A549 (cell line): ENCODE results near the gene DEAF1. TPM values are rescaled to one million over a fixed set of nuclear protein-coding genes. Genes with fewer than 3 reads are reported as not detected.
"Not testable (repeated sequence)": the region's sequence is repeated elsewhere in the genome, so short reads cannot be mapped to it uniquely, and the experiment has no call there.

Experiments
- ATAC-seq, 2 experiments: fragments of 200-7000 bp in 1 of 2; fragments of >200 bp in 1 of 2; cut with Nextera tagmentation in 1 of 2; cut with Tn5 transposase in 1 of 2; 3 replicates each; pipeline versions ENCODE4 v1.8.0 to v1.9.1; 2018 to 2020; ENCODE audit warnings: mild to moderate bottlenecking in 1 of 2, moderate library complexity in 1 of 2
- CTCF ChIA-PET: fragments of 300-600 bp; sonication (Branson Sonifier 250); formaldehyde crosslinking; extraction: SDS; loops from one replicate; lab custom pipeline; 2021; ENCODE audit warnings: antibody characterized with exemption, inconsistent platforms; lab: Yijun Ruan, JAX
- POLR2A ChIA-PET: fragments of 350-600 bp; formaldehyde crosslinking; extraction: SDS; loops from one replicate; lab custom pipeline; 2021; ENCODE audit warnings: antibody characterized with exemption, inconsistent platforms; lab: Yijun Ruan, JAX
- DNase-seq, 2 experiments: peaks; one replicate each; pipeline versions ENCODE4 v3.0.0 to v3.0.0-alpha.2; 2011 to 2016; ENCODE audit warnings: low read depth in 1 of 2, low spot score in 1 of 2
- FAIRE-seq: peaks from 2 replicates; lab custom pipeline; 2011; peaks lifted over from hg19 to GRCh38; lab: Jason Lieb, UNC
- H3K27ac ChIP-seq, 2 experiments: fragments of >200 bp; sonication (Bioruptor Twin); formaldehyde crosslinking; 3 replicates each; pipeline ENCODE4 v1.5.1; 2016 to 2017
- H3K4me1 ChIP-seq: fragments of >200 bp; sonication (Bioruptor Twin); formaldehyde crosslinking; 3 replicates; pipeline ENCODE4 v1.6.1; 2016
- H3K4me2 ChIP-seq: fragments of >200 bp; sonication (Bioruptor Twin); formaldehyde crosslinking; 3 replicates; pipeline ENCODE4 v1.6.1; 2016
- H3K4me3 ChIP-seq: fragments of >200 bp; sonication (Bioruptor Twin); formaldehyde crosslinking; 3 replicates; pipeline ENCODE4 v1.5.1; 2016
- H3K9me3 ChIP-seq: fragments of >200 bp; sonication (Bioruptor Twin); formaldehyde crosslinking; 3 replicates; pipeline ENCODE4 v1.6.1; 2016
- CHD4 ChIP-seq: fragments of 200-600 bp; sonication (generic); IDR thresholded peaks from 2 replicates; pipeline ENCODE4 v1.6.1; 2016; ENCODE audit warnings: antibody characterized with exemption, mild to moderate bottlenecking, borderline replicate concordance
- FOSL2 ChIP-seq, 2 experiments: fragments of 450-650 bp in 1 of 2; fragments of >200 bp in 1 of 2; sonication (Bioruptor Twin) in 1 of 2; formaldehyde crosslinking; IDR thresholded peaks; 2 replicates each; pipeline versions ENCODE4 v1.5.0 to v1.6.1; 2016 to 2020; ENCODE audit warnings: mild to moderate bottlenecking in 1 of 2, moderate library complexity in 1 of 2
- HDAC2 ChIP-seq: fragments of 200-600 bp; sonication (generic); IDR thresholded peaks from 2 replicates; pipeline ENCODE4 v1.6.1; 2016
- HMGXB4 ChIP-seq: fragments of 250-450 bp; sonication (Bioruptor Pico); IDR thresholded peaks from 2 replicates; pipeline ENCODE4 v1.5.0; 2021; ENCODE audit warnings: mild to moderate bottlenecking, moderate library complexity, borderline replicate concordance
- HOXA7 ChIP-seq: fragments of 250-450 bp; sonication (Bioruptor Pico); IDR thresholded peaks from 2 replicates; pipeline ENCODE4 v1.5.0; 2020; ENCODE audit warnings: mild to moderate bottlenecking, moderate library complexity
- JUN ChIP-seq, 2 experiments: fragments of >200 bp; sonication (Bioruptor Twin); formaldehyde crosslinking; IDR thresholded peaks; 2 replicates in 1 of 2; 3 replicates in 1 of 2; pipeline ENCODE4 v1.6.1; 2016 to 2017
- POLR2A ChIP-seq: IDR thresholded peaks from 2 replicates; pipeline ENCODE4 v1.6.1; 2012; ENCODE audit warnings: mild to moderate bottlenecking, low read length
- POLR2AphosphoS2 ChIP-seq: conservative IDR thresholded peaks from 2 replicates; pipeline ENCODE4 v1.6.1; 2012; ENCODE audit warnings: low read length, improper control_type of control experiment, inconsistent platforms
- RCOR1 ChIP-seq: fragments of 150-350 bp; IDR thresholded peaks from 2 replicates; pipeline ENCODE4 v1.6.1; 2014; ENCODE audit warnings: antibody characterized with exemption, low read length, low read depth
- SREBF2 ChIP-seq: fragments of 450-650 bp; IDR thresholded peaks from 2 replicates; pipeline ENCODE4 v1.6.1; 2014; ENCODE audit warnings: mild to moderate bottlenecking, moderate library complexity
- TP53 ChIP-seq: fragments of 250-450 bp; sonication (Bioruptor Pico); IDR thresholded peaks from 2 replicates; pipeline ENCODE4 v1.5.0; 2021; ENCODE audit warnings: mild to moderate bottlenecking, moderate library complexity
- USF2 ChIP-seq: fragments of 450-650 bp; IDR thresholded peaks from 2 replicates; pipeline ENCODE4 v1.6.1; 2014; ENCODE audit warnings: antibody characterized with exemption
- WGBS: methylation state at CpG from one replicate; pipeline ENCODE4 v1.1.6; 2017; ENCODE audit errors: missing lambda C conversion rate; 5-methylcytosine and 5-hydroxymethylcytosine counted together
- polyA plus RNA-seq, 4 experiments: library from polyadenylated mRNA; depleted of rRNA in 3 of 4; stranded (reverse); fragments of >200 nt; fragmentation: RNase III in 1 of 4; extraction: RNeasy Plus Mini Kit Qiagen cat#74134 plus additional on column Dnase treatment in 1 of 4; gene quantifications; 2 replicates in 3 of 4; 3 replicates in 1 of 4; pipeline ENCODE4 v1.2.3, GENCODE V29; 2011 to 2017
- TF ChIP-seq, protein P1 (sequence below): fragments of >200 bp; sonication (Bioruptor Twin); formaldehyde crosslinking; IDR thresholded peaks from 3 replicates; pipeline ENCODE4 v1.5.1; 2016
- TF ChIP-seq, protein P2 (sequence below): fragments of 200-600 bp; sonication (generic); IDR thresholded peaks from 2 replicates; pipeline ENCODE4 v1.6.1; 2016; ENCODE audit warnings: antibody characterized with exemption, mild to moderate bottlenecking, moderate library complexity

The DEAF1 gene
- polyA plus RNA-seq, 2 of the 4 experiments (the other 2 are of a cell fraction): 16.0 to 24.0 TPM

- no peak overlapping the region for H3K4me2 ChIP-seq
- 90% methylated on average over 10 of the region's 10 CpGs for WGBS
- DNase-seq (no peak), ATAC-seq (no peak), FAIRE-seq (no peak)
- H3K9me3 ChIP-seq: no peaks in the 10 kb centered on the region
- H3K4me1 ChIP-seq: peaks cover 8% of the 10 kb centered on the region
- no peak overlapping the region for H3K4me3 ChIP-seq
- ChIA-PET POLR2A (no interaction called here), CTCF (interaction anchor here (1.1 kb wide), 1 partner anchor 96 kb away, joined by 4 read pairs; no protein-coding TSS in a partner anchor)
- TF ChIP-seq CHD4 (no peak), FOSL2 (IDR thresholded peaks at IDR 0.05) (no peak), FOSL2 (CRISPR knock-in tag; IDR thresholded peaks at IDR 0.05) (peak; percentile 18; the same call in 1 of the 2 replicates)
- H3K27ac ChIP-seq: no peak overlapping the region
These were observed 44.5 kb downstream of the DEAF1 start for GRCh38 chr11:650482-650881.

DNA sequence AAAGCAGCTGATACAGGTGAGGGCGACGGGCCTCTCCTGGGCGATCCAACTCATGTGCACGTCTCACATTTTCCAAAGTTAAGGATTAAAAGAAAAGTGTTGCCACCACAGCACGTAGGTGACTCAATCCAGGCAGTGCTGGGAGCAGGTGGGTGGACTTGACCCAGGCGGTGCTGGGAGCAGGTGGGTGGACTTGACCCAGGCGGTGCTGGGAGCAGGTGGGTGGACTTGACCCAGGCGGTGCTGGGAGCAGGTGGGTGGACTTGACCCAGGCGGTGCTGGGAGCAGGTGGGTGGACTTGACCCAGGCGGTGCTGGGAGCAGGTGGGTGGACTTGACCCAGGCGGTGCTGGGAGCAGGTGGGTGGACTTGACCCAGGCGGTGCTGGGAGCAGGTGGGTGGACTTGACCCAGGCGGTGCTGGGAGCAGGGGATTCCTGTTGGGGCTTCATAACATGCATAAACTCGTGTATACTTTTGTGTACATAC lies 47.3 kb downstream of the DEAF1 start:
- WGBS: 94% methylated on average over 11 of the region's 14 CpGs
- FAIRE-seq, H3K4me1 ChIP-seq, POLR2A ChIA-PET, DNase-seq, H3K9me3 ChIP-seq, H3K4me2 ChIP-seq, ATAC-seq, H3K4me3 ChIP-seq, H3K27ac ChIP-seq: not testable (repeated sequence)
- CTCF ChIA-PET: interaction anchor here (0.6 to 1.6 kb wide), 3 partner anchors 11 to 155 kb away, joined by 3 read pairs; no protein-coding TSS in a partner anchor

- no peak for FAIRE-seq
- Histone ChIP-seq H3K4me2 (no peak overlapping the region), H3K4me3 (no peak overlapping the region), H3K9me3 (no peaks in the 10 kb centered on the region), H3K27ac (no peak overlapping the region), H3K4me1 (peaks cover 9% of the 10 kb centered on the region; the same call in 2 of the 3 replicates)
- no peak for ATAC-seq
- POLR2A ChIA-PET: interaction anchor here (1.0 kb wide), 1 partner anchor 9 kb away, joined by 3 read pairs; no protein-coding TSS in a partner anchor
- no peak for DNase-seq
- CTCF ChIA-PET: interaction anchor here (0.6 to 1.5 kb wide), 3 partner anchors 9 to 14 kb away, joined by 4 to 5 read pairs (median 4); no protein-coding TSS in a partner anchor
- 95% methylated on average over 14 of the region's 14 CpGs for WGBS
- no peak for TF ChIP-seq HDAC2
- no peak for TF ChIP-seq RCOR1
- TF ChIP-seq SREBF2: no peak
- TF ChIP-seq POLR2AphosphoS2: no peak
- TF ChIP-seq USF2: no peak
- TF ChIP-seq, protein P1, sequence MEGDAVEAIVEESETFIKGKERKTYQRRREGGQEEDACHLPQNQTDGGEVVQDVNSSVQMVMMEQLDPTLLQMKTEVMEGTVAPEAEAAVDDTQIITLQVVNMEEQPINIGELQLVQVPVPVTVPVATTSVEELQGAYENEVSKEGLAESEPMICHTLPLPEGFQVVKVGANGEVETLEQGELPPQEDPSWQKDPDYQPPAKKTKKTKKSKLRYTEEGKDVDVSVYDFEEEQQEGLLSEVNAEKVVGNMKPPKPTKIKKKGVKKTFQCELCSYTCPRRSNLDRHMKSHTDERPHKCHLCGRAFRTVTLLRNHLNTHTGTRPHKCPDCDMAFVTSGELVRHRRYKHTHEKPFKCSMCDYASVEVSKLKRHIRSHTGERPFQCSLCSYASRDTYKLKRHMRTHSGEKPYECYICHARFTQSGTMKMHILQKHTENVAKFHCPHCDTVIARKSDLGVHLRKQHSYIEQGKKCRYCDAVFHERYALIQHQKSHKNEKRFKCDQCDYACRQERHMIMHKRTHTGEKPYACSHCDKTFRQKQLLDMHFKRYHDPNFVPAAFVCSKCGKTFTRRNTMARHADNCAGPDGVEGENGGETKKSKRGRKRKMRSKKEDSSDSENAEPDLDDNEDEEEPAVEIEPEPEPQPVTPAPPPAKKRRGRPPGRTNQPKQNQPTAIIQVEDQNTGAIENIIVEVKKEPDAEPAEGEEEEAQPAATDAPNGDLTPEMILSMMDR: no peak
- no peak for TF ChIP-seq HMGXB4 (CRISPR knock-in tag)
- TF ChIP-seq HOXA7: no peak
- TF ChIP-seq TP53 (CRISPR knock-in tag): no peak
- no peak for TF ChIP-seq POLR2A
- no peak for TF ChIP-seq FOSL2 (IDR thresholded peaks at IDR 0.05)
- TF ChIP-seq FOSL2 (CRISPR knock-in tag; IDR thresholded peaks at IDR 0.05): no peak
- TF ChIP-seq, protein P2, sequence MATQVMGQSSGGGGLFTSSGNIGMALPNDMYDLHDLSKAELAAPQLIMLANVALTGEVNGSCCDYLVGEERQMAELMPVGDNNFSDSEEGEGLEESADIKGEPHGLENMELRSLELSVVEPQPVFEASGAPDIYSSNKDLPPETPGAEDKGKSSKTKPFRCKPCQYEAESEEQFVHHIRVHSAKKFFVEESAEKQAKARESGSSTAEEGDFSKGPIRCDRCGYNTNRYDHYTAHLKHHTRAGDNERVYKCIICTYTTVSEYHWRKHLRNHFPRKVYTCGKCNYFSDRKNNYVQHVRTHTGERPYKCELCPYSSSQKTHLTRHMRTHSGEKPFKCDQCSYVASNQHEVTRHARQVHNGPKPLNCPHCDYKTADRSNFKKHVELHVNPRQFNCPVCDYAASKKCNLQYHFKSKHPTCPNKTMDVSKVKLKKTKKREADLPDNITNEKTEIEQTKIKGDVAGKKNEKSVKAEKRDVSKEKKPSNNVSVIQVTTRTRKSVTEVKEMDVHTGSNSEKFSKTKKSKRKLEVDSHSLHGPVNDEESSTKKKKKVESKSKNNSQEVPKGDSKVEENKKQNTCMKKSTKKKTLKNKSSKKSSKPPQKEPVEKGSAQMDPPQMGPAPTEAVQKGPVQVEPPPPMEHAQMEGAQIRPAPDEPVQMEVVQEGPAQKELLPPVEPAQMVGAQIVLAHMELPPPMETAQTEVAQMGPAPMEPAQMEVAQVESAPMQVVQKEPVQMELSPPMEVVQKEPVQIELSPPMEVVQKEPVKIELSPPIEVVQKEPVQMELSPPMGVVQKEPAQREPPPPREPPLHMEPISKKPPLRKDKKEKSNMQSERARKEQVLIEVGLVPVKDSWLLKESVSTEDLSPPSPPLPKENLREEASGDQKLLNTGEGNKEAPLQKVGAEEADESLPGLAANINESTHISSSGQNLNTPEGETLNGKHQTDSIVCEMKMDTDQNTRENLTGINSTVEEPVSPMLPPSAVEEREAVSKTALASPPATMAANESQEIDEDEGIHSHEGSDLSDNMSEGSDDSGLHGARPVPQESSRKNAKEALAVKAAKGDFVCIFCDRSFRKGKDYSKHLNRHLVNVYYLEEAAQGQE: no peak
- no peak for TF ChIP-seq JUN (IDR thresholded peaks at IDR 0.05)
These were observed 48.8 kb downstream of the DEAF1 start for GRCh38 chr11:646214-646613.
